Stimulated activated CD4-positive, alpha-beta T cell treated with anti-CD3 and anti-CD28 coated beads, Interleukin-15, amount 100 ng/mL, for 48 hours (primary cell): ENCODE data around the gene GTPBP6.
"Not testable (repeated sequence)": the region's sequence is repeated elsewhere in the genome, so short reads cannot be mapped to it uniquely, and the experiment has no call there.

Experiments used
- DNase-seq, 2 donors: peaks; one replicate each; pipeline ENCODE4 v3.0.0-alpha.2; 2020; ENCODE audit warnings: low read depth in 2 of 2

The GTPBP6 gene

DNA sequence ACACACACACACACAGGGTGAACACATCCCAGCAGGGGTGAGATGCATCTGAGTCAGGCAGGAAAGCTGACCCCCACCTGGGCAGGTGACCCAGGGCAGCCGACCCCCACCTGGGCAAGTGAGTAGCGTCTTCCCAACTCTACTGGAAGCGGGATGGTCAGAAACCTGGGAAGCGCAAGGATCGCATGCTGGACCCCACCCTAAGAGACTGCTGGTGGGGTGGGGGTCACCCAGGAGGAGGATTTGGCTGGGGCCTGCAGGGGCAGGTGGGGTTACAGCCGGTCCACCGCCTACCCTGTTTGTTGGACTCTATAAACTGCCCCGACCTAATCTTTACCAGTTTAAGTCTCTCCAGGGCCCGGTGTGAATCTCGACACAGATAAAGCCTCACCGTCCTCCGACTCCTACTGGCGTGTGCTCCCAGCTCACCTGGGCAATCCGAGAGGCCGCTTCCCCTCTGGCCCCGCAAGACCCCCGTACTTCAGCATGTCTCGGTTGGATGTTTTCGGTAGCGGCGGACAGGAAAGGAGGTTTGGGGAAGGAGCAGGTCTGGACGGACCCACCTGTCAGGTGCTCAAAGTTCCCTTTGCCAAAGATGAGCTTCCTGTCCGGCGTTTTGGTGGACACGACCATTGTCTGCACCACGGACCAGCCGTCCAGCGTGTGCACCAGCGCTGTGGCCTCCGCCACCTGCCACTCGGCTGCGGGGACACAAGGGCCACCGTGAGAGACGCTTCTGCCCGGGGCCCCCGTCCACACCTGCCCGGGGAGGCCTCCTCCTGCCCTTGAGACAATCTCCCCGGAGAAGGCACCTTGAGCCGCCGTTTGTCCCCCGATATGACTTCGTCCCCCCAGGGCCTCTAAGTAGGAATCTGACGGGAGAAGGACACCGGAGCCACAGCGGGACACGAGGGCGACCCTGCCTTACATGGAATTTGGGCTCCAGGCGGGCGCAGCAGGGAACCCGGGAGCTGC lies 2.0 kb downstream of the GTPBP6 start:
- no peak for DNase-seq

DNA sequence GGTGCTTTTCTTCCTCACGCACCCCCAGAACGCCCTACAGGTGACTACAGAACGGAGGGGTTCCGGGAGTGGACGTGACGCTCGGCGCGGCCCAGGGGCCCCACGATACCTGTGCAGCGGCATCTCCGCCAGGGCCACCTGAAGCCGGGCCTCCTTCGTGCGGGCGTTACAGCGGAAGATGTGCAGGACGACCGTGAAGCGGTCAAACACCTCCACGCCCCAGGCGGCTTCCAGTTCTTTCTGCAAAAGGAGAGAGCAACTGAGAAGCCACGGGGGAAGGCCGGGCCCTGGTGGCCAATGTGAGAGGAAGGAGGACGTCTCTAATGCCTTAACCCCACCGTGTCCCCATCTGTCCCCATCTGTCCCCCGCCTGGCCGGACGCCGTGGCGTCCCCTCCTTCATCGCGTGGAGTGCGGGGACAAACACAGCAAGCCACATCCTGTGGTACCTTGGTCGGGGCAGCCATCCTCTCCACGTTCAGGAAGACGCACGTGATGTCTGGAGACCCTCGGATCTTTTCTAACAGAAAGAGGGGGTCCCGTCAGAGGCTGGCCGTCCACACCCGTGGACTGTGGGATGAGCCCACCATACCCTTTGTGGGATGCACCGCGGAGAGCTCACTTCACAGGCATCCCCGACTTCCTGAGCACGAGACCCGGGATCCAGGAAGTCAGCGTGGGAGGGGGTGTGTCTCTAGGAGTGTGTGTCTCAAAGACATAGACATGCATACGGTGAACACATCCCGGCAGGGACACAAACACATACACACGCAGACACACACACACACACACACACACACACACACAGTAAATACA lies 3.6 kb downstream of the GTPBP6 start:
- no peak for DNase-seq

DNA sequence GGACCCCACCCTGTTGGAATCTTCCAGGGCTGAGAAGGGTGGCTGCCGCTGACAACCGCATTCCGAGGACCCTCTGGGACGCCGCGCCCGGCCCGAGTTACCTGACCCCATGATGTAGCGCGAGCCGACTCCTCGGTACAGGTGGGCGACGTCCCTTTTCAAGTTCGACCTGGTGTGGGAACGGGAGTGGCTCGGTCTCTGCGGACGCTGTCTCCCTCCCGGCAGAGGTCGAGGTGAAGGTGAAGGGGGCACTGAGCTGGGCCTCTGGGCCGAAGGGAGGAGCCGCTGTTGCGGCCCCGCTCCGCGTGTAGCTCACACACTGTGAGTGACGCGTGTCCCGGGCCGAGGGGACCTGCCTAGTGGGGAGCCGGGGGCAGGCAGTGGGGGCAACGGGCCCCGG lies 4.5 kb downstream of the GTPBP6 start:
- DNase-seq: no peak

DNA sequence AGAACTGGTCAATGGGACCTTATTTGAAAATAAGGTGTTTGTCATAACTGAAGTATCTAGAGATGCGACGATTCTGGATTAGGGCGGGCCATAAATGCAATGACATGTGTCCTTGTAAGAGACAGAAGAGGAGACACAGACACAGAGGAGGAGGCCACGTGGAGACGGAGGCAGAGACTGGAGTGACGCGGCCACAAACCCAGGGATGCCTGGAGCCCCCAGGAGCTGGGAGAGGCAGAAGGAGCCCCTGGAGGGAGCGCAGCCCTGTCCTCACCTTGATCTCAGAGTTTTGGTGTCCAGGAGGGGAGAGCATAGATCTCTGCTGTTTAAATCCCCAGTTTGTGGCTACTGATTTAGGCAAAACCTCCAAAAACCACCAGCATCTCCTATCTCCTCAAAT lies 5.0 kb downstream of the GTPBP6 start:
- no peak for DNase-seq

DNA sequence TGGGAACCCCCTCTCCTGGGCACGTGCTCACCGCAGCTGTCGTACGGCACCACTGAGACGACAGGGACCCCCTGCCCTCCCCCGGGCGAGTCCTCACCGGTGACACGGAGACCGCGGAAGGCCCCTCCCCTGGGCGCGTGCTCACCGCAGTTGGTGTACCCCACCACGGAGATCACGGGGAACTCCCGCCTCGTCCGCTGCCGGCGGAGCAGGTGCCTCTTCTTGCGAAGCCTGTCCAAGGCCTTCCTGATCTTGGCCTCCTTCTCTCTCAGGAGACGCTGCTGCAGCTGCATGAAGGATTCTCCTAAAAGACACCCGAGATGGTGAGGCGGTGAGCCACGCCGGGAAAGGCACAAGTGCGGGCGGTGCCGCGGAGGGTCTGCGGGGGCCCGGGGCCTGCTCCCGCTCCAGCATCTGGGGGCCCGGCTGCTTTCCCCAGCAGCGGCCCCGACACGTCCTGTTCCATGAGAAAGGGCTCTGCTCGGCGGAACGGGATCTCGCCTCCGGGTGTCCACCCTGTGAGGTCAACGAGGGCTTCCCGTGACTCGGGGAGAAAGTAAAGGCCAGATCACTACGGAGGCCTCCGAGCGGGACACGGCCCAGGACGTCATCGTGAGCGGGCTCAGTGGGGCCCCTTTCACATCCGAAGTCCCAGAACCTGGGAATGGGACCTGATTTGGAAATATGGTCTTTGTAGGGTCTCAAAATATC lies 5.8 kb downstream of the GTPBP6 start:
- DNase-seq: no peak

DNA sequence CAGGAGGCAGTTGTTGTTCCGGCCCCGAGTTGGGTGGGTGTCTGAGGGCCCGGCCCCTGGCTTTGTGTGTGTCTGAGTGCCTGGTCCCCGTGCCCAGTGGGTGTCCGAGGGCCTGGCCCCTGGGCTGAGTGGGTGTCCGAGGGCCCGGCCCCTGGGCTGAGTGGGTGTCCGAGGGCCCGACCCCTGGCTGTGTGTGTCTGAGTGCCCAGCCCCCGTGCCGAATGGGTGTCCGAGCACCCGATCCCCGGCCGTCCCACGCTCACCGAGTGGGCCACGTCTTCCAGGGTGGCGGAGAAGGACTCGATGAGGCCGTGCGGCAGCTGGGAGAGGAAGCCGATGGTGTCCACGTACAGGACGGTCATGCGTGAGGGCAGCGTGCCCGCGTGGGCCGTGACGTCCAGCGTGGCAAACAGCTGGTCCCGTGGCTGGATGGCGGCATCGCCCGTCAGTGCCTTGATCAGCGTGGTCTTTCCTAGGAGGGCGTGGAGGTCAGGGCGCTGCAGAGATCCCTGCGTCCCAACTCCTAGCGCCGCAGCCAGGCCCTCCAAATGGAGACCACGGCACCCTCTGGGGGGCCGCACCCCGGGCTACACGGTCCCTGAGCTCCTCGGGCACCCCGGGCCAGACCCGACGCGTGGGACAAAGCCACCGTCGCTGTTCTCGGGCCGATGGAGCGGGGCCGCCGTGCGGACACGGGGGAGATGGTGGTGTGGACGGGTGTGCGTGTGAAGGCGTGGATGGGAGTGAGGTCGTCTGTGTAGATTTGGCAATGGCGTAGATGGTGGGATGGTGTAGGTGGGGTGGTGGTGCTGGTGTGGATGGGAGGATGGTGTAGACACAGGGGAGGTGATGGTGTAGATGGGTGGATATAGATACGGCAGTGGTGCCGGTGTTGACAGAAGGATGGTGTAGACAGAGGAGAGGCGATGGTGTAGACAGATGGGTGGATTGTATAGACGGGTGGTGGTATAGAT lies 7.2 kb downstream of the GTPBP6 start:
- no peak for DNase-seq

DNA sequence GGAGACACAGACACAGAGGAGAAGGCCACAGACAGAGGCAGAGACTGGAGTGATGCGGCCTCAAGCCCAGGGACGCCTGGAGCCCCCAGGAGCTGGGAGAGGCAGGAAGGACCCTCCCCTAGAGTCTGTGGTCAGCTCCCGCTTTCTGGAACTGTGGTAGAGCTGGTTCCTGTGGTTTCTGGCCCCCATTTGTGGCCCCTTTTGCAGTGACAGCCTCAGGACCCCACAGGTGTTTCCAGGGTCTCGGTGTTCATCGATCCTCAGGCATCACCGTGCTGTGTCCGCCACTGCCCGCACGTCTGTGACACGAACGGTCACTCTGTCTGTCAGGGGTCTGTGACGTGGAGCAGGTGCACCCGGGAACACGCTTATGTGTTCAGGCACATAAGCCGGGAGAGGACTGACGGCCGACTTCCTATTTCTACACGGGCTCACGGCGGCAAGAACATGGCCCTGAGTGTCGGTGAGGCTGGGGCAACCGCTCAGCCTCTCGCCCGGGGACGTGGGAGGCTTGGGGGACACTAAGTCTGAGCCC lies 7.9 kb downstream of the GTPBP6 start:
- no peak for DNase-seq

DNA sequence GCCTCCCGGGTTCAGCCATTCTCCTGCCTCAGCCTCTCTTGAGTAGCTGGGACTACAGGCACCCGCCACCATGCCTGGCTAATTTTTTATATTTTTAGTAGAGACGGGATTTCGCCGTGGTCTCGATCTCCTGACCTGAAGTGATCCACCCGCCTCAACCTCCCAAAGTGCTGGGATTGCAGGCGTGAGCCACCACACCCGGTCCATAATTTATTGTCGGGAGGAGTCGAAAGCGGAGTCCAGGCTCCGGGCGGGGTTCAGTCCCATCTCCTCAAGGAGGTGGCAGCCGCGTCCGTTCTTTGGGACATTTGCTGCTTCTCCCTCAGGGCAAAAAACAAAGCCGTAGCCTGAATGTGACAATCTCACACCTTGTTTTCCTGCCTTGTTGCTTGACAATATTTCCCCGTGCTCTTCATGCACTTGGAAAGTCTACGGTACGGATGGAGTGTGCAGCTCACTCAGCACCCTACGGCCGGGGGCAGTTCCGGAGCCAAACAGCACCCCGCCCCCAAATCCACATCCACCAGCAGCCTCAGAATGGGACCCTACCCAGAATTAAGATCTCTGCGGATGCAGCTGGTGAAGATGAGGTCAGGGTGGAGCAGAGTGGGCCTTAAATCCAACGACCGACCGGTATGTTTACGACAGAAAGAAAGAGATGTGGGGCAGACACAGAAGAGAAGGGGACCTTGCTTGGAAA lies 9.6 kb downstream of the GTPBP6 start:
- no peak for DNase-seq

DNA sequence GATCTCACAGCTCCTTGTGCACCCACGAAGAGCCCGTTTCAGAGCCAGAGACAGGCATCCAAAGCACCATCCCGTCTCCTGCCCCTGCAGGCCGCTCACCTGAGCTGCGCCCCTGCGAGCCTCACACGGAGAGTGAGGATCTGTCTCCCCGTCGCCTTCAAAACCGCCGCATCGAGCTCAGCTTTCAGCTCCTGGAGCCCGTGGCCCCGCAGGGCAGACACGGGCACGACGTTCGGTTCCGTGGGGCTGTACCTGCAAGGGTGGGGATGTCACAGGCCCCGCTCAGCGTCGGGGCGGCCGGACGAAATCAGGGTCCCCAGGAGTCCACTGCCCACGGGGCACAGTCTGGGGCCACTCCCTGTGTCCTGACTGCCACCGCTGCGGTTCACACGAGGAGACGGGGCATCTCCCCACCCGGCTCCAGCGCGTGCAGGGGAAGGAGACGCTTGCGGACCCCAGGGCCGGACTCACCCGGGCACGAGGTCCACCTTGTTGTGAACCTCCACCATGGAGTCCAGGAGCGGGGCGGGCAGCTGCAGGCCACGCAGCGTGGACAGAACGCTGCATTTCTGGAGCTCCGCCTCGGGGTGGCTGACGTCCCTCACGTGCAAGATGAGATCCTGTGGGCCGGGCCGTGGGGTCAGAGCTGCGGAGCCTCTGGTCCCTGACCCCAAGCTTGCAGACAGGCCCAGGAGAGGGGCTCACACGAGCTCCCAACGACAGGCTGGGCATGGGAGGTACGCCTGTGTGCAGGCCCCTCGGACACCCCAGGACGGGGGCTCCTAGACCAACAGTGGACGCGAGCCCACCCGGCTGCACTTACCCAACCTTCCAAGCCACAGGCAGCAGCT lies 11.1 kb downstream of the GTPBP6 start:
- DNase-seq: no peak

DNA sequence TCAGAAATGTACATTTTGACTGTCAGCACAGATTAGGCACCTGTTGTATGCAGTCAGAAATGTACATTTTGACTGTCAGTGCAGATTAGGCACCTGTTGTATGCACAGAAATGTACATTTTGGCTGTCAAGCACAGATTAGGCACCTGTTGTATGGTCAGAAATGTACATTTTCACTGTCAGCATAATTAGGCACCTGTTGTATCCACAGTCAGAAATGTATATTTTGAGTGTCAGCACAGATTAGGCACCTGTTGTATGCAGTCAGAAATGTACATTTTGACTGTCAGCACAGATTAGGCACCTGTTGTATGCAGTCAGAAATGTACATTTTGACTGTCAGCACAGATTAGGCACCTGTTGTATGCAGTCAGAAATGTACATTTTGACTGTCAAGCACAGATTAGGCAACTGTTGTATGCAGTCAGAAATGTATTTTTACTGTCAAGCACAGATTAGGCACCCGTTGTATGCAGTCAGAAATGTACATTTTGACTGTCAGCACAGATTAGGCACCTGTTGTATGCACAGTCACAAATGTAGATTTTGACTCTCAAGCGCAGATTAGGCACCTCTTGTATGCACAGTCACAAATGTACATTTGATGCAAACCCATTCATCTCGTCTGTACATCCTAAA lies 11.9 kb downstream of the GTPBP6 start:
- not testable (repeated sequence) for DNase-seq

DNA sequence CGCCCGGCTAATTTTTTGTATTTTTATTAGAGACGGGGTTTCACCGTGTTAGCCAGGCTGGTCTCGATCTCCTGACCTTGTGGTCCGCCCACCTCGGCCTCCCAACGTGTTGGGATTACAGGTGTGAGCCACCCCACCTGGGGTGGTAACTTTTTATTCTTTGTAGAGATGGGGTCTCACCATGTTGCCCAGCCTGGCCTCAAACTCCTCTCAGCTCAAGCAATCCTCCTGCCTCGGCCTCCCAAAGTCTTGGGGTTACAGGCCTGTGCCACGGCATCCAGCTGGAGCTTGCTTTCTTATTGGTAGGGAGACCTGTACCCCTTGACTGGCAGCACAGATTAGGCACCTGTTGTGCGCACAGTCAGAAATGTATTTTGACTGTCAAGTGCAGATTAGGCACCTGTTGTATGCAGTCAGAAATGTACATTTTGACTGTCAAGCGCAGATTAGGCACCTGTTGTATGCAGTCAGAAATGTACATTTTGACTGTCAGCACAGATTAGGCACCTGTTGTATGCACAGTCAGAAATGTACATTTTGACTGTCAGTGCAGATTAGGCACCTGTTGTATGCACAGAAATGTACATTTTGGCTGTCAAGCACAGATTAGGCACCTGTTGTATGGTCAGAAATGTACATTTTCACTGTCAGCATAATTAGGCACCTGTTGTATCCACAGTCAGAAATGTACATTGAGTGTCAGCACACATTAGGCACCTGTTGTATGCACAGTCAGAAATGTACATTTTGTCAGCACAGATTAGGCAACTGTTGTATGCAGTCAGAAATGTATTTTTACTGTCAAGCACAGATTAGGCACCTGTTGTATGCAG lies 12.6 kb downstream of the GTPBP6 start:
- not testable (repeated sequence) for DNase-seq

DNA sequence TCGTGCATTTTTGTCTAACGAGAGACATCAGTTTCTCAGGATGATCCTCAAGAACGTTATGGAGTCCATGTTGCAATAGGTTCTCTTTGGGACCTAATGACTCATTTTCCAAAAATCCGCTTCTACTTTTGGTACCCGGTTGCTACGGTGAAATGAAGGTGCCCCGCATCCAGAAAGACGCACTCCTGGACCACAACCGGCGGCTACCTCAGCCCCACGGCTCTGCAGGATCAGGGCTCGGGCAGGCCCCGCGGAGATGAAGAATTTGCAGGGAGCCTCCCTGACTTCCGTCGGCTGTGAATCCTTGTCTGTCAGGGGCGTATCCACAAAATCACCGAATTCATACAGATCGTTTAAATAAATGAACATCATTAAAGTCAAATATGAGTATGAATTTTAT lies 15.6 kb downstream of the GTPBP6 start:
- no peak for DNase-seq

DNA sequence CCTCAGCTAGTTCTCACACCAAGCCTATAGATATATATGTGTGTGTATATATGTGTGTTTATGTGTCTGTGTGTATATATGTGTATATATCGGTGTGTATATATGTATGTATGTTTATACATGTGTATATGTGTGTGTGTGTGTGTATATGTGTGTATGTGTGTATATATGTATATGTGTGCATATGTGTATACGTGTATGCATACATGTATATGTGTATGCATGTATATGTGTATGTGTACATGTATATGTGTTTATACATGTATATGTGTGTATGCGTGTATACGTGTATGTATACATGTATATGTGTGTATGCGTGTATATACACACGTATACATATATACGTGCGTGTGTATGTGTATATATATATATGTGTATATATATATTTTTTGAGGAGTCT lies 18.3 kb downstream of the GTPBP6 start:
- DNase-seq: no peak

DNA sequence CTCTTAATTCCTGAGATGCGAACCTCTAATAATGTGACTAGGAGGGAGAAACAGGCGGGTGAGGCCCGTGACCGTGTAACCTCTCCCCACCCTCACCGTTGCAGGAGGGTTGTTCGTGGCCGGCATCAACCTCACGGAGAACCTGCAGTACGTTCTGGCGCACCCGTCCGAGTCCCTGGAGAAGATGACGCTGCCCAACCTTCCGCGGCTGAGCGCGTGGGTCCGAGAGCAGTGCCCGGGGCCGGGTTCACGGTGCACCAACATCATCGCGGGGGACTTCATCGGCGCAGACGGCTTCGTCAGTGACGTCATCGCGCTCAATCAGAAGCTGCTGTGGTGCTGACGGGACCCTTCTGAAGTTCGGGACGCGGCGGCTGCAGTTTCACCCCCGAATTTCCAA lies 19.6 kb downstream of the GTPBP6 start:
- DNase-seq: no peak

DNA sequence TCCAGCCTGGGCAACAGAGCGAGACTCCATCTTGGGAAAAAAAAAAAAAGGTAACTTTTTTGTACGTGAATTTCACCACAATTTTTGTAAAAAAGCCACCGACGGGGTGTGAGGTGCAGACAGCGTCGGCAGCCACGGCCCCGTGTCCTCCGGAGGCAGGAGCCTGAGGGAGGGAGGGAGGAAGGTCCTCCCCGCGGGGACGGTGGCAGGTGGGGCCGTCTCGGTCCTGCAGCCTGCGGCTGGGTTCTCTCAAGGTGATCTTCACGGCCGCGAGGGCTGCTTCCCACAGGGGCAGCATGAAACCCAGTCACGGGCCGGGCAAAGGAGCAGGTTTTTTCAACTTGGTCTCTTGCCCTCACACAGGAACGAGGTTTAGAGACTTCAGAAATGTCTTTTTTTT lies 23.5 kb downstream of the GTPBP6 start:
- no peak for DNase-seq

DNA sequence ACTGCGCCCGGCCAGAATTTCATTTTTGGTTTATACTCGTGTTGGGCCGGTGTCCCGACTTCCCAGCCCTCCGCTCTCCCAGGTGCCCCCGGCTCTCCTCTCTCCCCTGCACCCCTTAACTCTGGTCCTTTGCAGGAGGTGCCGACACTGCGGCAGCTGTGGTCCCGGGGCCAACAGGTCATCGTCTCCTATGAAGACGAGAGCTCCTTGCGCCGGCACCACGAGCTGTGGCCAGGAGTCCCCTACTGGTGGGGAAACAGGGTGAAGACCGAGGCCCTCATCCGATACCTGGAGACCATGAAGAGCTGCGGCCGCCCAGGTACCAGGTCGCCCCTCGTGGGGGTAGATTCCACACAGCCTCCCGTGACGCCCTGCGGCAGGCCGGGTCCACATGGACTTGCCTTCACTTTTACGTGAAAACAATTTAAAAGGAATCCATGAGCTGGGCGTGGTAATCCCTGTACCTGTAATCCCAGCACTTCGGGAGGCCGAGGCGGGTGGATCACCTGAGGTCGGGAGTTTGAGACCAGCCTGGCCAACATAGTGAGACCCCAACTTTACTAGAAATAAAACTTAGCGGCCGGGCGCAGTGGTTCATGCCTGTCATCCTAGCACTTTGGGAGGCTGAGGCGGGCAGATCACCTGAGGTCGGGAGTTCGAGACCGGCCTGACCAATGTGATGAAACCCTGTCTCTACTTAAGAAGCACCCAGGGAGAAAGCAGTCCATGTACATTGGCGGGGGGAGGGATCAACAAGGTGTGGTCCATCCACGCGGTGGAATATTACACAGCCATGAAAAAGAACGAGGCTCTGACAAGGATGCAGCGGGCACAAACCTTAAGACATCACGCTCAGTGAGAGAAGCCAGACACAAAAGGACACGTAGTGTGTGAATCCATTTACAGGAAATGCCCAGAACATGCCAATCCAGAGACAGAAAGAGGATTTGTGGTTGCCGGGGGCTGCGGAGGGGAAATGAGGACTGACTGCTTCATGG lies 25.4 kb downstream of the GTPBP6 start:
- DNase-seq: no peak
